ENCODE measurements around the gene DMAP1. TPM values are rescaled to one million over a fixed set of nuclear protein-coding genes. Genes with fewer than 3 reads are reported as not detected.
"Not testable (repeated sequence)": the region's sequence is repeated elsewhere in the genome, so short reads cannot be mapped to it uniquely, and the experiment has no call there.

DMAP1 gene
- total RNA-seq, 2 experiments from 2014 or later: 53.4 to 56.9 TPM

DNA sequence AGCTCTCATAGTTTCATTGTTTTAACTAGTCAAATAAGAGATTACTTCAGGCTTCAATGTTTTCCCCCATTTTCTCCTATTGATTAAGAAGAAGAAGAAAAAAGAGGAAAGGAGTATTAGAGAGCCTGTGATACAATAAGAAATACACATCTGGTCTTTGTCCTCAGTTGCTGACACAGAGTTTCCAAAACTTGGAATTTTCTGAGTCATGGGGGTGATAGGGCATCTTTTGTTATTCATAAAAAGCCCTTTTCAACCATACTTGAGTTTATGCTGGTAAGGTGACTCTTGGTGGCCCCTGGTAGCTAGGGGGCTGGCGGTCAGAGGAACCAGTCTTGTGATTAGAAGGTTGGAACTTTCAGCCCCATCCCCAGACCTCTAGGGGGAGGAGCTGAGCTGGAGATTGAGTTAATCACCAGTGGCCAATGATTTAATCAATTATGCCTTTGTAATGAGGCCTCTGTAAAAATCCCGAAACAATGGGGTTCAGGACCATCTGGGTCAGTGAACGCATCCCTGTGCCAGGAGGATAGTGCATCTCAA is 42.9 kb upstream of the DMAP1 start:
- DNase-seq (no peak), ATAC-seq (ENCODE audit: poor library complexity) (no peak)
- Mint-ChIP-seq H3K27me3 (peaks cover 23% of the 10 kb centered on the region), H3K27ac (no peak overlapping the region), H3K36me3 (ENCODE audit: low read depth) (no peaks in the 10 kb centered on the region), H3K4me1 (ENCODE audit: low read depth) (no peaks in the 10 kb centered on the region), H3K4me3 (no peak overlapping the region), H3K9me3 (peaks cover 10% of the 10 kb centered on the region)
- Histone ChIP-seq H3K9me3 (ENCODE audit: control insufficient read depth in 1 of 2, insufficient read depth in 1 of 2, low read length in 2 of 2) (peaks cover 15 to 25% of the 10 kb centered on the region in 2 experiments), H3K27ac (ENCODE audit: low read depth in 1 of 2, low read length in 2 of 2) (no peak overlapping the region), H3K36me3 (ENCODE audit: insufficient read depth, low read length) (no peaks in the 10 kb centered on the region), H3K27me3 (ENCODE audit: control insufficient read depth in 1 of 2, insufficient read depth in 2 of 2, low read length in 2 of 2) (peaks cover 3% of the 10 kb centered on the region in 2 experiments), H3K4me1 (ENCODE audit: insufficient read depth, low read length) (no peaks in the 10 kb centered on the region), H3K4me3 (ENCODE audit: low read length) (no peak overlapping the region)
- TF ChIP-seq, protein P1, sequence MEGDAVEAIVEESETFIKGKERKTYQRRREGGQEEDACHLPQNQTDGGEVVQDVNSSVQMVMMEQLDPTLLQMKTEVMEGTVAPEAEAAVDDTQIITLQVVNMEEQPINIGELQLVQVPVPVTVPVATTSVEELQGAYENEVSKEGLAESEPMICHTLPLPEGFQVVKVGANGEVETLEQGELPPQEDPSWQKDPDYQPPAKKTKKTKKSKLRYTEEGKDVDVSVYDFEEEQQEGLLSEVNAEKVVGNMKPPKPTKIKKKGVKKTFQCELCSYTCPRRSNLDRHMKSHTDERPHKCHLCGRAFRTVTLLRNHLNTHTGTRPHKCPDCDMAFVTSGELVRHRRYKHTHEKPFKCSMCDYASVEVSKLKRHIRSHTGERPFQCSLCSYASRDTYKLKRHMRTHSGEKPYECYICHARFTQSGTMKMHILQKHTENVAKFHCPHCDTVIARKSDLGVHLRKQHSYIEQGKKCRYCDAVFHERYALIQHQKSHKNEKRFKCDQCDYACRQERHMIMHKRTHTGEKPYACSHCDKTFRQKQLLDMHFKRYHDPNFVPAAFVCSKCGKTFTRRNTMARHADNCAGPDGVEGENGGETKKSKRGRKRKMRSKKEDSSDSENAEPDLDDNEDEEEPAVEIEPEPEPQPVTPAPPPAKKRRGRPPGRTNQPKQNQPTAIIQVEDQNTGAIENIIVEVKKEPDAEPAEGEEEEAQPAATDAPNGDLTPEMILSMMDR (IDR thresholded peaks at IDR 0.05): no peak
- intact Hi-C loops (cut with DNase I, micrococcal nuclease): no loop called here
- POLR2A ChIA-PET: no interaction called here
- CTCF ChIA-PET: interaction anchor here (1.4 kb wide), 1 partner anchor 9 kb away, joined by 3 read pairs; no protein-coding TSS in a partner anchor

DNA sequence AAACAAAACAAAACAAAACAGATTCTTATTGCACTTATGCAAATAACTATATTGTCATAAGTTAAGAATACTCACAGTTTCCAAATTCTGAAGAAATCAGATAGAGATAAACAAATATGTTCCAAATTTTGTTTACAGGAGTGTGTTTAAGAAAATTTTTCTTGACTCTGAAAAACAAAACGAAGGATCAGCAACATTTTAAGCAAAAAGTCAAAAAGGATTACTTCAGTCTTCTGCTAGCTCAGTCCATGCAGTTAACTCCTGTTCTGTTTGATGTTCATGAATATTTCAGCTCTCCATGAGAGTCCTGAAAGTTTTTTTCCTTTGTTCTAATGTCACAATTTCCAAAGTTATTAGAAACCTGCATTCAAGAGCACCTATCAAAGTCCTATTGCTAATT is 38.6 kb upstream of the DMAP1 start:
- H3K36me3 ChIP-seq (ENCODE audit: insufficient read depth, low read length): no peaks in the 10 kb centered on the region
- H3K27ac ChIP-seq (ENCODE audit: low read depth in 1 of 2, low read length in 2 of 2): no peak overlapping the region
- H3K36me3 Mint-ChIP-seq (ENCODE audit: low read depth): no peaks in the 10 kb centered on the region
- peaks cover 16% of the 10 kb centered on the region for H3K27me3 Mint-ChIP-seq
- H3K4me3 ChIP-seq (ENCODE audit: low read length): no peak overlapping the region
- ChIA-PET CTCF (interaction anchor here (0.7 to 0.9 kb wide), 2 partner anchors 12 to 341 kb away, joined by 3 read pairs; no protein-coding TSS in a partner anchor), POLR2A (no interaction called here)
- H3K9me3 ChIP-seq (ENCODE audit: control insufficient read depth in 1 of 2, insufficient read depth in 1 of 2, low read length in 2 of 2): peaks cover 10 to 17% of the 10 kb centered on the region in 2 experiments
- H3K4me1 ChIP-seq (ENCODE audit: insufficient read depth, low read length): no peaks in the 10 kb centered on the region
- H3K27me3 ChIP-seq (ENCODE audit: control insufficient read depth in 1 of 2, insufficient read depth in 2 of 2, low read length in 2 of 2): peaks cover 3% of the 10 kb centered on the region in 2 experiments
- H3K4me1 Mint-ChIP-seq (ENCODE audit: low read depth): no peaks in the 10 kb centered on the region
- no peak overlapping the region for H3K27ac Mint-ChIP-seq
- H3K9me3 Mint-ChIP-seq: peaks cover 2% of the 10 kb centered on the region
- TF ChIP-seq, protein P1 (IDR thresholded peaks at IDR 0.05): no peak
- no peak for DNase-seq
- intact Hi-C loops (cut with DNase I, micrococcal nuclease): no loop called here
- no peak for ATAC-seq (ENCODE audit: poor library complexity)
- H3K4me3 Mint-ChIP-seq: no peak overlapping the region

DNA sequence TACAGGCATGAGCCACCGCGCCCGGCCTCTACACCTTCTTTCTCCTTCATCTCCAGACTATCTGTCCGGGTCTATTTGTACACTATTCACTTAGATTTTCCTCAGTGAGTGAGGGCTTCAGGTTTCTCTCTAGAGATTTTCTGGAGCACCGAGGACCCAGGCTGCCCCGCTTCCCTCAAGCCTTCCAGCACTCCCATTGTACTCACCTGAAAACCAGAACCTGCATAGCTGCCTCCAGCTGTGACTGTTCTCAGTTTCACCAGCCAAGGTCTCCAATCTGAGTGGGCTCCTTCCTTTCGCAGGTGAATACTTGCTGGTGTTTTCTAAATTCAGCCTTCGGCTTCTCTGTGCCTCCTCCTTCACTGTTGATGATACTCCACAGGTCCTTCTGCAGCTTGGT is 12.9 kb upstream of the DMAP1 start:
- intact Hi-C loops (cut with DNase I, micrococcal nuclease): loop anchor here in 1 of 2 experiments (5.0 kb wide), 1 partner anchor 37 kb away; no protein-coding TSS in a partner anchor
- Mint-ChIP-seq H3K27me3 (peaks cover 11% of the 10 kb centered on the region), H3K27ac (no peak overlapping the region), H3K4me3 (no peak overlapping the region), H3K36me3 (ENCODE audit: low read depth) (no peaks in the 10 kb centered on the region), H3K4me1 (ENCODE audit: low read depth) (no peaks in the 10 kb centered on the region), H3K9me3 (no peaks in the 10 kb centered on the region)
- Histone ChIP-seq H3K27me3 (ENCODE audit: control insufficient read depth in 1 of 2, insufficient read depth in 2 of 2, low read length in 2 of 2) (no peaks in the 10 kb centered on the region), H3K27ac (ENCODE audit: low read depth in 1 of 2, low read length in 2 of 2) (no peak overlapping the region), H3K4me1 (ENCODE audit: insufficient read depth, low read length) (no peaks in the 10 kb centered on the region), H3K9me3 (ENCODE audit: control insufficient read depth in 1 of 2, insufficient read depth in 1 of 2, low read length in 2 of 2) (no peaks in the 10 kb centered on the region), H3K36me3 (ENCODE audit: insufficient read depth, low read length) (no peaks in the 10 kb centered on the region), H3K4me3 (ENCODE audit: low read length) (no peak overlapping the region)
- POLR2A ChIA-PET: no interaction called here
- CTCF ChIA-PET: no interaction called here
- DNase-seq (no peak), ATAC-seq (ENCODE audit: poor library complexity) (no peak)
- TF ChIP-seq, protein P1 (IDR thresholded peaks at IDR 0.05): no peak

DNA sequence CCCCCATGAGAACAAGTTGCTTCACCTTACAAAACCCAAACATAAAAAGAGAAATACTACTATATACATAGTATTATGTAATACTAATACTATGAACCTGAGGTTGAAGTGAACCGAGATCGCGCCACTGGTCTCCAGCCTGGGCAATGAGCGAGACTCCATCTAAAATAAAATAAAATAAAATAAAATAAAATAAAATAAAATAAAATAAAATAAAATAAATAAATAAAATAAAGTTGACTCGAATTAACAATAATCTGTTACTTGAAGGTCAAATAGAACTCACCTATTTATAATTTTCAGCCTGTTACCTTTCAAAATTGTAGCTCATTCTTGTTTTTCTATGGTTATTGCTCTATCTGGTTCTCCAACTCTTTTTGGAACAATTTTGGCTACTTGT is 6.7 kb upstream of the DMAP1 start:
- POLR2A ChIA-PET; H3K27me3 ChIP-seq (ENCODE audit: control insufficient read depth in 1 of 2, insufficient read depth in 2 of 2, low read length in 2 of 2); intact Hi-C loops (cut with DNase I, micrococcal nuclease); H3K27me3 Mint-ChIP-seq; H3K9me3 Mint-ChIP-seq; H3K4me1 ChIP-seq (ENCODE audit: insufficient read depth, low read length); H3K9me3 ChIP-seq (ENCODE audit: control insufficient read depth in 1 of 2, insufficient read depth in 1 of 2, low read length in 2 of 2); DNase-seq; H3K4me3 ChIP-seq (ENCODE audit: low read length); H3K27ac ChIP-seq (ENCODE audit: low read depth in 1 of 2, low read length in 2 of 2); H3K27ac Mint-ChIP-seq; H3K36me3 Mint-ChIP-seq (ENCODE audit: low read depth); ATAC-seq (ENCODE audit: poor library complexity); H3K4me1 Mint-ChIP-seq (ENCODE audit: low read depth); H3K36me3 ChIP-seq (ENCODE audit: insufficient read depth, low read length); CTCF ChIA-PET; H3K4me3 Mint-ChIP-seq: not testable (repeated sequence)

All from CD4-positive, alpha-beta T cell (primary cell).